SW 1271 (cell line): ENCODE measurements around the gene IVNS1ABP.
"Not testable (repeated sequence)": the region's sequence is repeated elsewhere in the genome, so short reads cannot be mapped to it uniquely, and the experiment has no call there.

ENCODE experiments used
- DNase-seq, 2 experiments: peaks; one replicate each; lab custom pipeline; 2025; lab: John Stamatoyannopoulos, UW

IVNS1ABP gene

DNA sequence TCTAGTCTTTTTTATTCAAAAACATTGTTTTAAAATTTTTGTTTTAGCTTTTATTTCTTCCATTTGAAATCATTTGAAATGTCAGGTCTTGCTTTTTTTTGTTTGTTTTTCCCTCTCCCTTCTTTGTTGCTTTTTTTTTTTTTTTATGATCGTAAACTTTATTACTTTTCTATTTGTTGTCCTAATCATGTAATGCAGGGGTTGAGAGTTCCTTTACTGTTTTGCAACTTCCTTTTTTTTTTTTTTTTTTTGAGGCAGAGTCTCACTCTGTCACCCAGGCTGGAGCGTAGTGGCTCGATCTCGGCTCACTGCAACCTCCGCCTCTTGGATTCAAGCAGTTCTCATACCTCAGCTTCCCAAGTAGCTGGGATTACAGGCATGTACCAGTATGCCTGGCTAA is 24.8 kb downstream of the IVNS1ABP start:
- DNase-seq = no peak

DNA sequence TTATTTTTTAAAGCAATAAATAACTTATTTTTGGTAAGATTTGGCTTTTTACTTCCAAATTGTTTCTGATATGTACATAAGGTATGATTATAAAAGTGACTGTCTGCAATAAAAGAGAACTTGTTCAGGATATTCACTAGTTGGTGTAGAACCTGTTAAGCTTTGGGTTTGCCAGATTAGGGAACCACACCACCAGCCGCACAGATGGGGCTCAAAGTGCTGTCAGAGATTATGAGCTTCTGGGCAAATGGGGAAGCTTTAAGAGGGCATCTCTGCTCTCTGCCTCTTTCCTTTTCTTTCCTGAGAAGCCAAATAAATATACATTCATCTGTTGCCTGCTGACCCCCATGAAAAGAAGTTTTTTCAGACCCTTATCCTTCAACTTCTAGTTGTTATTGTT is 25.4 kb downstream of the IVNS1ABP start:
- no peak for DNase-seq

DNA sequence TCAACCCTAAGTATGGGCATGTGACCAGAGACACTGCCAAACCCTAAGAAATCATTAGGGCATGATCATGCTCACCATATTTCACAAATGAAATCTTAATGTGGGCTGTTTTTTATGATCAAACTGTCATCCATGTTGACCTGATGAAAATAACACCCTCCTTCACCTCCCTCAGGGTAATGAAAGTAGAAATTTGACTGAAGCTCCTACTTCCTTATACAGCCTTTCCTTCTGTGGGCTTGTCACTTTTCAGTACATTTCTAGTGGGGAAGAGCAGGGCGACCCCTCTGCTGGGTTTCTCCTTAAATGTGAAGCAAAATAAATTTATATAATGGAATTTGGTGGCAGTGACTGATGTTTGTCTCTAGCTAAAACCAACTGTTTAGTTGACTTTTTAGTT is 25.9 kb downstream of the IVNS1ABP start:
- no peak for DNase-seq

DNA sequence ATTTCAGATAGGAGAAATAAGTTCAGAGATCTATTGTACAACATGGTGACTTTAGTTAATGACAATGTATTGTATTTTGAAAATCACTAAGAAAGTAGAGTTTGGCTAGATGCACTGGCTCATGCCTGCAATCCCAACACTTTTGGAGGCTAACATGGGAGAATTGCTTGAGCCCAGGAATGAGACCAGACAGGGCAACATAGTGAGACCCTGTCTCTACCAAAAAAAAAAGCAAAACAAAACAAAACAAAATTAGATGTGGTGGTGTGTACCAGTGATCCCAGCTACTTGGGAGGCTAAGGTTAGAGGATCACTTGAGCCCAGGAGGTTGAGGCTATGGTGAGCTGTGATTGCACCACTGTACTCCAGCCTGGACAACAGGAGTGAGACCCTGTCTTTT is 27.2 kb downstream of the IVNS1ABP start:
- no peak for DNase-seq

DNA sequence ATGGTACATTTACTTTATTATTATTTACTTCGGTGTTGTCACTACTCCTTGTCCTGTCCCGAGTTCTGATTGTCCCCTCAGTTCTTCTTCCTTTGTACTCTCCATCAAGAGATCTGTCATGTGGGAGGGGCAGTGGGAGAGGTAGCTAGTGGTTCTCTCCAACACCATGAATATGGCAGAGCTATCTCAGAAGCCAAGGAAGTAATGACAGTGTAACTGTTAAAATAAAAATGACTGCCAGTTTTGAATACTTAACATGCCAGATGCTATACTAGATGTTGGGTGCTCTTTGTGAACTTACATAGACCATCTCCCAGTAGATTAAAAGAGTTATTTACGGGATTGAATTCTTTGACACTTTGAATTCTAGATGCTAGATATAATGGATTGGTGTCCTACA is 28.6 kb downstream of the IVNS1ABP start:
- no peak for DNase-seq

DNA sequence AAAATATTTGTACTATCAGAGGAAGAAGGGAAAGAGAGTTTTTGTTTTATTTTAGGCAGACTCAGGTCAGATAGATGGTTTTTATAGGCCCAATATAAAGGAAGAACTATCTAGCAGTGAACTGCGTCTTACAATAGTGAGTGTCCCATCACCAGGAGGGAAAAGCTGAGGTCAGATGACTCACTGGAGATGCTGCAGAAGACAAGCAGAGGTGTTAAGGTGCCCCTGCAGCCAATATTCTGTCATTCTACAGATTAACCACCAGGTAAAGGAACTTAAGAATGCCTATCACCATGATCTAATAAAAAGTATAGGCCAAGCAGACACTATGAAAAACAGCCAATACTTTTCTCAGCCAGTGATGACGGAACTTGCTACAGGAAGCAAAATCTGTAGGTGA is 29.6 kb downstream of the IVNS1ABP start:
- no peak for DNase-seq

DNA sequence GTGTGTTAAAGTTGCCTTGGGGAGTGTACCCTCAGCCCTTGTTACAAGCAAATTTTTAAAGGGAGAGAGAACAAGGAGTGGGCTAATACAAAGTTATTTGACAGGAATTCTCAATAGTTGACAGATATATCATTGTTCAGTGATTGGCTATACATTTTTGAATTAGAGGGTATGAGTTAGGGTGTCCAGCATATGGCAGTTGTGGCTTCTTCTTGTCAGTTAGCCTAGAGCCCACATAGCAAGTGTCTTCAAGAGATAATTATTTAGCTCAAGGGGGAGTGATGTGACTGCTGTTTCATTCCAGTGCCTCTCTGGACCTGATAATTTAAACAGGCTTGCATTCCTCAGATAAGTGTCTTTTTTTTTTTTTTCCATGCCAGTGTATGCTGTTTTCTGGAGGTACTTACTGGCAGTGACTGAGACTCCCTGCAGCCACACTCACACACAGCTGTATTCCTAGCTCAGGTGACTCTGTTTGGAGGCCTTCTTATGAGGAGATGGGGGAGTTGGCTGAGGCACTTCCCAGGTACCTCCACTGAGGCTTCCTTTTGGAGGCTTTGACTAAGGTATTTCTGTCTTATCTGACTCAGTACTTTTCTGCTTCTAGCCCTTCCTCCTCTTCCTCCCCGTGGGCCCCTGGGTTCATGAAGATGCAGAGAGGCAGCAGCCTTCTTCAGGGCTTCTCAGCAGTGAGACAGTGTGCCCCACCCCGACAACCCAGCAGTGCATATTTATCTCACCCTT is 32.3 kb downstream of the IVNS1ABP start:
- DNase-seq = no peak

DNA sequence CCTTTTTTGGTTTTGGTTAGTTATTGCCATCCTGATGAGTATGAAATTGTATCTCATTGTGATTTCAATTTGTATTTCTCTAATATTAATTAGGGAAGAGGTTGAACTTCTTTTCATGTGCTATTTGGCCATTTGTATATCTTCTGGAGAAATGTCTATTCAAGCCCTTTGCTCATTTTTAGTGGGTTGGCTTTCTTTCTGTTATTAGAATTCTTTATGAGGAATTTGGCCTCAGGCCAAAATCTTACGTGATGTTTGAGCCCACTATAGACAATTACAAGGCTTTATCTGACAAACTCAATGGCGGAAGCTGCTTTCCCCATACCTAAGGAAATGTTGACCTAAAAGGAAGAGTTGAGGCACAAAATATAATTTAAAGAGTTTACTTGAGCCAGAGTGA is 32.9 kb downstream of the IVNS1ABP start:
- no peak for DNase-seq

DNA sequence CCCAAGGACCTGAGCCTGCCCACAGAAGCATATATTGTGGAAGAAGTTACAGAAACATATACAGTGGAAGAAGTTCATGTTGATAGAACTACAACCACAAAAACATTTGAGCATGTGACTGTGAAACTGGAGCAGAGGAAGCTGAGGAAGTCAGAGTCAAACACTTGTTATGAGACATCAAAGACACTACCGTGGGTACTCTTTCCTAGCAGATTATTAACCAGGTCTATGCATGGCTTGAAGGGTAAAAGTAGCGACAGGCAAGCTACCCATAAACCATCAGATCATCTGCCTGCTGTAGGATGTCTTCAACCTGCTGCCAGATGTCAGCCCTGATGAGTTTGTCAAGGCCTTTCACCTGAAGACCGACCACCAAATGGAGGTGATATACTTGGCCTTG is 35.8 kb downstream of the IVNS1ABP start:
- no peak for DNase-seq

DNA sequence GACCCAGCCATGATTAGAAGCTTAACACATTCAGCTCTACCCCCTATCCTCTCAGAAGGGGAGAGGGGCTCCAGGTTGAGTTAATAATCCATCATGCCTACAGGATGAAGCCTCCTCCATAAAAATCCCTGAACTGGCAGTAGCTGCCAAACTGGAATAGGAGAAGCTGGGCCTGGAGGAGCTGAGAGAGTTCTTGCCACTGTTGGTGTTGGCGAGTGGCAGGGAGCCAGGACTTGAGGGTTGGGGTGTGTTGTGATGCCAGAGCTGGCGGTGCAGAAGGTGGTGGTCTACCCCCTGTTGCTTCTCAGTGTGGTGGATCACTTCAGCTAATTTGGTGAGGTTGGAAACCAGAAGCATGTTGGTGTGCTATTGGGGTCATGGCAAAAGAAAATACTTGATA is 36.5 kb downstream of the IVNS1ABP start:
- no peak for DNase-seq

DNA sequence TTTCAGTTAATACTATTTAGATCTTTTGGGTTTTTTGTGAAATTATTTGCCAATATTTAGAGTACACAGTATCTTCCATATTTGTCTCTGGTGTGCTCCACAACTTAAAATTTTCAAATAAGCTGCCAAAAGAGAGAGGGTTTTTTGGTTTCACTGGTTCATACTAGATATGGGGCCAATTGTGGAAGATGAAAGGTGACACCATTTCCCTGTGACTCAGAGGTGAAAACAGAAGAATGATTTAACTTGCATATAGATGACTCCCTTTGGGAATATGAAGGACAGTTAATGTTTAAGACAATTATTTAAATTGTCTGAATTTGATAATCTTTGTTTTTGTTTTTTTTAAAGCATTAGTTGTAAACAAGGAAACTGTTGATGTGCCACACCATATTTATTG is 37.5 kb downstream of the IVNS1ABP start:
- DNase-seq = no peak

DNA sequence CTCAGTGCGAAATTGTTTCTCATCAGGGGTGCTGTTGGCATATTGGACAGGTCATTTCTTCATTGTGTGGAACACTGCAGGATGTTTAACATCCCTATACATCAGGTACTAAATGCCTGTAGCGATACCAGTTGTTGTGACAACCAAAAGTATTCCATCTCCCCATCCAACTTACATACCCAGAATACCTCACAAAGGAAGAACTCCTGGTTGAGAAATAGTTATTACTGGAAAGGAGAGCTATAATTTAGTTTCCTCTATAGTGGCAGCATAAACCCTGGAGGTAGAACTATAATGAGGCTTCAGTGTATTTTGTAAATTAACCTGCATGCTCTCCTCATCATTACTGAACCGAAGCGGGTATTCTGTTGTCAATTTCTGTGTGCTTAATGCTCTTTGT is 45.1 kb downstream of the IVNS1ABP start:
- no peak for DNase-seq

DNA sequence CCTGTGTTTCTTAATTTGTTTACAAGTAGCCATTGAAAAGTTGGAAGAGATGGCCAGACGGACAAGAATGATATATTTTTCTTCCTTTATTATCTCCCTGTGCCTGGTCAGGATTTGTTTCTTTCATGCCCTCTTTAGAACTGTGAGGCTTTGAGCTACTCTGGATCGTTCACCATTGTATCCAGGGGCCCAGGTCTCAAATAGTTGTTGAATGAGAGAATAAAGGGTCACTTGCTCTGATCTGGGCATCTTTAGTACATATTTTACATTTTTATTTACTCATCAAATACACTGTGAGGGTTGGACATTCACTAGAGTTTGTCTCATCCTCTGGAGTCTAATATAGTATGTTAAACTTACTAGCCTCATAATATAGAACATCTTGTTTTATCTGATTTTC is 48.7 kb downstream of the IVNS1ABP start:
- DNase-seq = no peak

DNA sequence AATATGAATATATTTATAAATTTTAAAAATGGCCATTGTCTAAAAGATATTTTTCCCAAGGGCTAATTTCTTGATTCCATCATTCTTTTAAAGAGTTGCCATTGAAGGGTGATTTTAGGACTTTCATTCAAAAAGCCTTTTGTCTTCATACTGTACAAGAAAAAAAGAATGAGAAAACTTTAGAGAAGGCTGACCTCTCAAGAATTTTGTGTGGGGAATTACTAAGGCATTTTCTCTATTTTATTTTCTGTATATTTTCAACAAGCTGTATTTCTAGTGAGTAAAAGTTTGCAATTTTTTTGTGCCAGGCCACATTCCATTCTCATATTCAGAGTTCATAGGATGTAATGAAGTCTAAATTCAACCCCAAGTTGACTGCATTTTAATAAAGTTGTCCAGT is 49.3 kb downstream of the IVNS1ABP start:
- no peak for DNase-seq

DNA sequence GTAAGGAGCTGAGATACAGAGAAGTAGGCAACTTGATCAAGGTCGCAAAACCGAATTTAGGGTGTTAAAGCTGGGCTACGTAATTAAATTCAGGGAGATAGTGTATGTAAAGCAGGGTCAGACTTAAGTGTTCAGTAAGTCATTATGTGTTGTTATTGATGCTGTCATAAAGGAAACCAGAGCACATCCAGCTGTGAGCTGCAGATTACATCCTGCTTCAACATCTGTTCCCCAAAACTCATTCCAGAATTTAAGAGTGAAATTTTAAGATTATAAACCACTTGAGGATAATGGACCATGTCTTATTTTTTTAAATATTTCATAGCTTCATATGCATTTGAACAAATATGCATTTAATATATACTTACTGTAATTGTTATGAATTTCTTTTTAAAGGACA is 49.7 kb downstream of the IVNS1ABP start:
- no peak for DNase-seq

DNA sequence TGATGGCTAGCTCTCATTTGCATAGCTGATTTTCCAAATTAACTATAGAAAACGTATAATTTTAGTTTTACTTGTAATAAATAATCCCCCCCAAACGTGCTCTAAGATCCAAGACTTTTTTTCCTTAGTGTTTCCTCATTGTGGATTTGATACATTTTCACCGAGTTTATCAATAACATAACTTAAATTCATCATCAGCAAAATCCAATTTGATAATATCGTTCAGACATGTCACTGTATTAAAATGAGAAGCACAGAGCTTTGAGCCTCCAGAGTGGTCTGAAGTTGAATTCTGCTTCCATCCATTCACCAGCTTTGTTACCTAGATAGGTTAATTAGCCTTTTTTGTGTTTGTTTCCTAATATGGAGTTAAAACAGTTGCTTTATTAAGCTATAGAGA is 51.7 kb downstream of the IVNS1ABP start:
- no peak for DNase-seq

DNA sequence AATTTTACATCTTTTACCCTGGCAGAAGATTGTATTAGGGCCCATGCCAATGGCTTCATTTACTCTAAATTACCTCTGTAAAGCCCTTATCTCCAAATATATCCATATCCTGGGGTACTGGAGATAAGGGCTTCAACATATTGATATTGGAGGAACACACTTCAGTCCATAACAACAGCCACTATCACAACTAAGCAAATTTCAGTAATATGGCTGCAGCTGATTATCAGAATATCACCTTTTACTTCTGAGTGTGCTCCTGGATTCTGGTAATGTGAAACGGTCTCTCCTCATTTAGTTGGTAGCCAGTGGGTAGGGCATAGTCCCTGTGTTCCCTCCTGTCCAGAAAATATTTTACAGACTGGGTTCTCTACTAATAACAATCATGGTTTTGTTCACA is 53.3 kb downstream of the IVNS1ABP start:
- no peak for DNase-seq

DNA sequence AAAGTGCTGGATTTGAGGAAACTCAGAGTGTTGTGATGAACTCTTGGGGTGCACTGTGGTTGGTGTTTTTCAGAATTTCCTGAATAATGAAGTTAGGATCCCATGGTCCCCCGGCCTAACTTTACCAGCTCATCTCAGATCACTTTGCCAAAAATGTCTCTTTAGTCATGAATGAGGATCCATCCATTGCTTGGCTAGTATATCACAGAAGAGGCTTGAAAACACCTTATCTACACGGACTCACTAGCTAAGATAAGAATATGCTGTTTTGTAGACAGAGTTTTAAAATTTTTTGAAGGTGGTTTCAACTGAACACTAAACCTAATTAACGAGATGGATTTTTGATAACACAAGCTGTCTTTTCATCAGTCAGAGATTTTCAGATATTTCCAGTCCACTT is 53.8 kb downstream of the IVNS1ABP start:
- no peak for DNase-seq

DNA sequence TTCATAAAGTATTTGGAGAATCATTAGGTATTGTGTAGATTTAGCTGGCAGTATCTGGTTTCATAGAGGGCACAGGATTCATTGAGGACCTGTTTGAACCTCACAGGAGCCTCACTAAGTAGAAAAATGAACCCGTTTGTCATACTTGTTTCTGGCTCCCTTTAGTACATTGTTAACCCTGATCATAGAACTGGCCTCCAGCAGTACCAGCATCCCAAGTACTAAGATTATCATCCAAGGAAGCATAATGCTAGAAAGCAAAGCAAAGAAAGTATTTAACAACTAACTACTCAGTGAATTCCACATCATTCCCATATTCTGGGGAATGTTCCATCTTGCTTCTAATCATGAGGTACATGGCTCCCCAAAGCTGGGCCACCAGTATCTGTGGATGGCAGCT is 54.9 kb downstream of the IVNS1ABP start:
- no peak for DNase-seq

DNA sequence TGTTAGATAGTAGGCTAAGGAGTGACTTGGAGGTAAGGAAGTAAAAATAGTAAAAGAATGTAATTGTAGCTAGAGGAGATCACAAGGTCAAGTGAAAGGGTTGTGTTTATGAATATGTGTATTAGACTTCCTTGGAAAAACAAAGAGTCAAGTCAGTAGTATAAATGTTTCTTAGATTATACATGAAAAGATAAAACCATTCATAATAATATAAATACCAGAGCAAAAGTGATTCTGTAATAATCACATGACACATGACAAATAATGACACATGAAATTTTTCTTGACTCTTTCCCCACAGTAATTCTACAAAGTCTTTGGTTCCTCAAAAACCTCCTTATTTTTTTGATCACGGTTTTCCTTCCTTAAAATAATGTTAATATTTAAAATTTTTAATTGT is 56.4 kb downstream of the IVNS1ABP start:
- no peak for DNase-seq

DNA sequence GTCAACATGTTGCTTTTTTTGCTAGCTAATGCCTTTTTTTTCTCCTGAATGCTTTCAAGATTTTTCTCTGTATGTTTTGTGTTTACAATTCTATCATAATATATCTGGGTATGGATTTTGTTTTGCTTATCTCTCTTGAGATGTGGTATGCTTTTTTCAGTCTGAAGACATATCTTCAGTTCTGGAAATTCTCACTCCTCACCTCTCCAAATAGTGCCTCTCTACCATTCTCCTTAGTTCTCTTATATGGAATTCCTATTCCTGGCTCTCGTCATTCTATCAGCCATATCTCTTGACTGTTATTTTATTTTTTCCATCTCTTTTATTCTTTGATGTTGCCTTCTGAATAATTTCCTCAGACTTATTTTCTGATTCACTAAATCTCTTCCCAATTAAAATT is 58.4 kb downstream of the IVNS1ABP start:
- no peak for DNase-seq

DNA sequence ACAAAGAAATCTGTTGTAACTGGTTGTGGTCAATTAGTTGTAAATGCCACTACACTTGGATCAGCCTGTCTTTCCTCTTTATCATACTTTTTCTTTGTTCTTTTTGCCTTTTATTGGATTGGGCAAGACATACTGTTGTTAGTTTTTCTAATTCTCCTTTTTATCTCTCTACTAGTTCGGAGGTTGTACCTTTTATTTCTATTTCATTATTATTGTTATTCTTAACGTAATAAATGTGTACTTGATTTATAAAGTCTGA is 59.2 kb downstream of the IVNS1ABP start:
- DNase-seq = no peak

DNA sequence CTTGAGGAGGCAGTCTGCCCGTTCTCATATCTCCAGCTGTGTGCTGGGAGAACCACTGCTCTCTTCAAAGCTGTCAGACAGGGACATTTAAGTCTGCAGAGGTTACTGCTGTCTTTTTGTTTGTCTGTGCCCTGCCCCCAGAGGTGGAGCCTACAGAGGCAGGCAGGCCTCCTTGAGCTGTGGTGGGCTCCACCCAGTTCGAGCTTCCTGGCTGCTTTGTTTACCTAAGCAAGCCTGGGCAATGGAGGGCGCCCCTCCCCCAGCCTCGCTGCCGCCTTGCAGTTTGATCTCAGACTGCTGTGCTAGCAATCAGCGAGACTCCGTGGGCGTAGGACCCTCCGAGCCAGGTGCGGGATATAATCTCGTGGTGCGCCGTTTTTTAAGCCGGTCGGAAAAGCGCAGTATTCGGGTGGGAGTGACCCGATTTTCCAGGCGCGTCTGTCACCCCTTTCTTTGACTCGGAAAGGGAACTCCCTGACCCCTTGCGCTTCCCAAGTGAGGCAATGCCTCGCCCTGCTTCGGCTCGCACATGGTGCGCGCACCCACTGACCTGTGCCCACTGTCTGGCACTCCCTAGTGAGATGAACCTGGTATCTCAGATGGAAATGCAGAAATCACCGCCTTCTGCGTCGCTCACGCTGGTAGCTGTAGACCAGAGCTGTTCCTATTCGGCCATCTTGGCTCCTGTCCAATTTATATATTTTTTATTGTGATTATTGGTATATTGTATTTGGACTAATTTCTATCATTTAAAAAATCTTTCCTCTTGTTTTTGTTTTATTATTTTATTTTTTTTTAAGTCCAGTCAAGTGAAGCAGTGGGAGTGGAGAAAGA is 59.7 kb downstream of the IVNS1ABP start:
- peak in 1 of 2 experiments; percentile 22 for DNase-seq

DNA sequence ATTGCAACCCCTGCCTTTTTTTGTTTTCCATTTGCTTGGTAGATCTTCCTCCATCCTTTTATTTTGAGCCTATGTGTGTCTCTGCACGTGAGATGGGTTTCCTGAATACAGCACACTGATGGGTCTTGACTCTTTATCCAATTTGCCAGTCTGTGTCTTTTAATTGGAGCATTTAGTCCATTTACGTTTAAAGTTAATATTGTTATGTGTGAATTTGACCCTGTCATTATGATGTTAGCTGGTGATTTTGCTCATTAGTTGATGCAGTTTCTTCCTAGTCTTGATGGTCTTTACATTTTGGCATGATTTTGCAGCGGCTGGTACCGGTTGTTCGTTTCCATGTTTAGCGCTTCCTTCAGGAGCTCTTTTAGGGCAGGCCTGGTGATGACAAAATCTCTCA is 61.4 kb downstream of the IVNS1ABP start:
- DNase-seq = not testable (repeated sequence)
